Transverse colon (tissue), 3 donors: ENCODE data around the gene MYRF.

Experiments
- POLR2A ChIP-seq: fragments of 450-650 bp; IDR thresholded peaks from one replicate; pipeline ENCODE4 v1.6.1; 2016; ENCODE audit warnings: antibody characterized with exemption, mild to moderate bottlenecking, moderate library complexity
- TF ChIP-seq, protein P1 (sequence below), 5 experiments: fragments of 200-600 bp in 3 of 5; fragments of 450-650 bp in 2 of 5; sonication (generic) in 3 of 5; IDR thresholded peaks; 1 replicate in 2 of 5; 2 replicates in 3 of 5; pipeline ENCODE4 v1.5.1; 2016 to 2017; ENCODE audit warnings: antibody characterized with exemption in 5 of 5, inconsistent platforms in 3 of 5, mild to moderate bottlenecking in 2 of 5, moderate library complexity in 1 of 5

DNA sequence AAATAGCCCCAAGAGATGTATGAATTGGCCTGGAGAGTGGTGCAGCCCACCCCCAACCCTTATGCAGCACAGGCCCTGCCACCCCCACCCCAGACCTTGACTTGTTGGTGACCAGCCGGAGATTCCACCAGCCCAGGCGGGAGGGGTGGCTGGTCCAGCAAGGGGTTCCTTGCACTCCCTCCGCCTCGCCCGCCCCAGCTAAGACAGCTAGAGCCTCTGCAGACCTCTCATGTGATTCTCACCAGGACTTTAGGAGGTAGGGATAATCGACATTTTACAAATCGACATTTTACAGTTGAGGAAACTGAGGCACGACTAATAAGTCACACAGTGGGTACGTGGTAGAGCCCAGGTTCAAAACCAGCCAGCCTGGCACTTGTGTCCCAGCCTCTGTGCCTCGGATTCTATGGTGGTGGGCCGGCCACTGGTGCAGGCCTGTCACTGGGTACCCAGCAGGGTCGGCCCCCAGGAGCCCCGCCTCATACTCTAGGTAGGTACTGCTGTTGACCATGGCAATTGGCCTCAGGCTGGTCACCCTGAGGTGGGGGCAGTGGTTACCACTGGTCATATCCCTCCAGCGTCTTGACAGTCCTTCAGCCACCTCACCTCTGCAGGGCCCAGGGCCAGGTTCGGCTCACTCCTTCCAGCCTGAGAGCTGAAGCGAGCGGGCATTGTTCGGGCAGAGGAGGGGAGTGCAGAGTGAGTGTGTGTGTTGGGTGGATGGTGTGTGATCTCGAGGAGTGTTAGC is 35.0 kb upstream of the MYRF start:
- no peak for TF ChIP-seq POLR2A
- TF ChIP-seq, protein P1, sequence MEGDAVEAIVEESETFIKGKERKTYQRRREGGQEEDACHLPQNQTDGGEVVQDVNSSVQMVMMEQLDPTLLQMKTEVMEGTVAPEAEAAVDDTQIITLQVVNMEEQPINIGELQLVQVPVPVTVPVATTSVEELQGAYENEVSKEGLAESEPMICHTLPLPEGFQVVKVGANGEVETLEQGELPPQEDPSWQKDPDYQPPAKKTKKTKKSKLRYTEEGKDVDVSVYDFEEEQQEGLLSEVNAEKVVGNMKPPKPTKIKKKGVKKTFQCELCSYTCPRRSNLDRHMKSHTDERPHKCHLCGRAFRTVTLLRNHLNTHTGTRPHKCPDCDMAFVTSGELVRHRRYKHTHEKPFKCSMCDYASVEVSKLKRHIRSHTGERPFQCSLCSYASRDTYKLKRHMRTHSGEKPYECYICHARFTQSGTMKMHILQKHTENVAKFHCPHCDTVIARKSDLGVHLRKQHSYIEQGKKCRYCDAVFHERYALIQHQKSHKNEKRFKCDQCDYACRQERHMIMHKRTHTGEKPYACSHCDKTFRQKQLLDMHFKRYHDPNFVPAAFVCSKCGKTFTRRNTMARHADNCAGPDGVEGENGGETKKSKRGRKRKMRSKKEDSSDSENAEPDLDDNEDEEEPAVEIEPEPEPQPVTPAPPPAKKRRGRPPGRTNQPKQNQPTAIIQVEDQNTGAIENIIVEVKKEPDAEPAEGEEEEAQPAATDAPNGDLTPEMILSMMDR (IDR thresholded peaks at IDR 0.05), result no peak
